IPS-18a (cell line): ENCODE measurements around the gene ELOA2.

Experiments used
- H3K27ac ChIP-seq: one replicate; pipeline ENCODE4 v1.5.1; 2013; ENCODE audit warnings: low read length
- H3K27me3 ChIP-seq: one replicate; pipeline ENCODE4 v1.6.1; 2013; ENCODE audit warnings: mild to moderate bottlenecking, low read length; ENCODE audit not compliant: control insufficient read depth, insufficient read depth
- H3K36me3 ChIP-seq: one replicate; pipeline ENCODE4 v1.6.1; 2013; ENCODE audit warnings: low read depth, low read length; ENCODE audit not compliant: control insufficient read depth
- H3K4me1 ChIP-seq: one replicate; pipeline ENCODE4 v1.6.1; 2013; ENCODE audit warnings: low read depth, low read length; ENCODE audit not compliant: control insufficient read depth
- H3K4me3 ChIP-seq: one replicate; pipeline ENCODE4 v1.5.1; 2013; ENCODE audit warnings: low read length
- H3K9ac ChIP-seq: one replicate; pipeline ENCODE4 v1.6.1; 2013; ENCODE audit warnings: mild to moderate bottlenecking, low read length, moderate library complexity
- H3K9me3 ChIP-seq: one replicate; pipeline ENCODE4 v1.6.1; 2013; ENCODE audit warnings: low read depth, low read length; ENCODE audit not compliant: control insufficient read depth

ELOA2 gene

GRCh38 chr18:47035156-47035671 lies at the start of gene ELOA2:
ELOA2 (minus strand) TSS chr18:47035621; CDS start chr18:47035264, 357 bp downstream.
- no peak within 1 kb of the TSS for H3K27ac ChIP-seq
- H3K4me1 ChIP-seq: no peaks in the 10 kb centered on the region
- no peaks in the 10 kb centered on the region for H3K27me3 ChIP-seq
- H3K4me3 ChIP-seq: no peak within 1 kb of the TSS
- H3K36me3 ChIP-seq: no peaks in the 10 kb centered on the region
- no peaks in the 10 kb centered on the region for H3K9me3 ChIP-seq
- H3K9ac ChIP-seq: no peak within 1 kb of the TSS

GRCh38 chr18:47081578-47081977 lies 46.2 kb upstream of the ELOA2 start:
- H3K27ac ChIP-seq: no peak overlapping the region
- no peaks in the 10 kb centered on the region for H3K27me3 ChIP-seq
- no peaks in the 10 kb centered on the region for H3K36me3 ChIP-seq
- no peak overlapping the region for H3K4me3 ChIP-seq
- H3K9ac ChIP-seq: no peak overlapping the region
- H3K9me3 ChIP-seq: no peaks in the 10 kb centered on the region
- H3K4me1 ChIP-seq: no peaks in the 10 kb centered on the region

- Histone ChIP-seq H3K4me3 (no peak overlapping the region), H3K27me3 (no peaks in the 10 kb centered on the region), H3K36me3 (no peaks in the 10 kb centered on the region), H3K9me3 (no peaks in the 10 kb centered on the region), H3K27ac (no peak overlapping the region), H3K4me1 (no peaks in the 10 kb centered on the region), H3K9ac (no peak overlapping the region)
Measured at GRCh38 chr18:47080872-47081271, 45.5 kb upstream of the ELOA2 start.

GRCh38 chr18:47077111-47077510 lies 41.7 kb upstream of the ELOA2 start:
- peaks cover 11% of the 10 kb centered on the region for H3K4me1 ChIP-seq
- H3K27ac ChIP-seq: no peak overlapping the region
- H3K27me3 ChIP-seq: no peaks in the 10 kb centered on the region
- H3K36me3 ChIP-seq: no peaks in the 10 kb centered on the region
- H3K9me3 ChIP-seq: no peaks in the 10 kb centered on the region
- H3K9ac ChIP-seq: no peak overlapping the region
- H3K4me3 ChIP-seq: no peak overlapping the region

GRCh38 chr18:47075098-47075883 lies 39.9 kb upstream of the ELOA2 start:
- Histone ChIP-seq H3K27ac (no peak overlapping the region), H3K4me3 (no peak overlapping the region), H3K4me1 (peaks cover 11% of the 10 kb centered on the region), H3K9ac (no peak overlapping the region), H3K36me3 (no peaks in the 10 kb centered on the region), H3K27me3 (no peaks in the 10 kb centered on the region), H3K9me3 (no peaks in the 10 kb centered on the region)

GRCh38 chr18:47067648-47068047 lies 32.2 kb upstream of the ELOA2 start:
- H3K4me3 ChIP-seq: no peak overlapping the region
- H3K9me3 ChIP-seq: no peaks in the 10 kb centered on the region
- H3K4me1 ChIP-seq: no peaks in the 10 kb centered on the region
- H3K9ac ChIP-seq: no peak overlapping the region
- no peaks in the 10 kb centered on the region for H3K36me3 ChIP-seq
- H3K27ac ChIP-seq: no peak overlapping the region
- no peaks in the 10 kb centered on the region for H3K27me3 ChIP-seq

- H3K27ac ChIP-seq: no peak overlapping the region
- no peak overlapping the region for H3K9ac ChIP-seq
- H3K4me1 ChIP-seq: no peaks in the 10 kb centered on the region
- H3K36me3 ChIP-seq: no peaks in the 10 kb centered on the region
- no peaks in the 10 kb centered on the region for H3K27me3 ChIP-seq
- H3K9me3 ChIP-seq: no peaks in the 10 kb centered on the region
- no peak overlapping the region for H3K4me3 ChIP-seq
Measured at GRCh38 chr18:47063096-47063495, 27.7 kb upstream of the ELOA2 start.

GRCh38 chr18:47062471-47062870 lies 27.1 kb upstream of the ELOA2 start:
- Histone ChIP-seq H3K9me3 (no peaks in the 10 kb centered on the region), H3K9ac (no peak overlapping the region), H3K27ac (no peak overlapping the region), H3K27me3 (no peaks in the 10 kb centered on the region), H3K4me3 (no peak overlapping the region), H3K36me3 (no peaks in the 10 kb centered on the region), H3K4me1 (no peaks in the 10 kb centered on the region)

GRCh38 chr18:47054369-47054768 lies 18.9 kb upstream of the ELOA2 start:
- H3K9me3 ChIP-seq: no peaks in the 10 kb centered on the region
- H3K9ac ChIP-seq: no peak overlapping the region
- H3K27me3 ChIP-seq: no peaks in the 10 kb centered on the region
- no peaks in the 10 kb centered on the region for H3K36me3 ChIP-seq
- H3K4me1 ChIP-seq: no peaks in the 10 kb centered on the region
- no peak overlapping the region for H3K4me3 ChIP-seq
- no peak overlapping the region for H3K27ac ChIP-seq

GRCh38 chr18:47050468-47050867 lies 15.0 kb upstream of the ELOA2 start:
- no peaks in the 10 kb centered on the region for H3K4me1 ChIP-seq
- H3K9me3 ChIP-seq: no peaks in the 10 kb centered on the region
- H3K27me3 ChIP-seq: no peaks in the 10 kb centered on the region
- no peaks in the 10 kb centered on the region for H3K36me3 ChIP-seq
- H3K9ac ChIP-seq: no peak overlapping the region
- H3K4me3 ChIP-seq: no peak overlapping the region
- no peak overlapping the region for H3K27ac ChIP-seq

- no peaks in the 10 kb centered on the region for H3K4me1 ChIP-seq
- H3K27me3 ChIP-seq: no peaks in the 10 kb centered on the region
- H3K36me3 ChIP-seq: no peaks in the 10 kb centered on the region
- H3K9ac ChIP-seq: no peak overlapping the region
- H3K9me3 ChIP-seq: no peaks in the 10 kb centered on the region
- no peak overlapping the region for H3K27ac ChIP-seq
- H3K4me3 ChIP-seq: no peak overlapping the region
Measured at GRCh38 chr18:47040982-47041381, 5.6 kb upstream of the ELOA2 start.

GRCh38 chr18:47036927-47037578 lies 1.6 kb upstream of the ELOA2 start:
- H3K27ac ChIP-seq: no peak overlapping the region
- H3K27me3 ChIP-seq: no peaks in the 10 kb centered on the region
- no peak overlapping the region for H3K9ac ChIP-seq
- H3K4me1 ChIP-seq: no peaks in the 10 kb centered on the region
- H3K36me3 ChIP-seq: no peaks in the 10 kb centered on the region
- H3K4me3 ChIP-seq: no peak overlapping the region
- H3K9me3 ChIP-seq: no peaks in the 10 kb centered on the region
